Activated naive CD4-positive, alpha-beta T cell treated with anti-CD3 and anti-CD28 coated beads for 36 hours (primary cell): ENCODE data around the gene WNT7B. TPM values are rescaled to one million over a fixed set of nuclear protein-coding genes. Genes with fewer than 3 reads are reported as not detected.

Source experiments
- CTCF ChIA-PET: fragments of 350-600 bp; sonication (Branson Sonifier 250); formaldehyde crosslinking; loops from one replicate; lab custom pipeline; 2021; ENCODE audit warnings: antibody characterized with exemption; lab: Charles Lee
- DNase-seq: peaks from one replicate; pipeline ENCODE4 v3.0.0-alpha.2; 2020
- H3K27ac Mint-ChIP-seq: one replicate; pipeline ENCODE4 v1.8.0; 2021; ENCODE audit warnings: mild to moderate bottlenecking, mixed read lengths
- H3K27me3 Mint-ChIP-seq: one replicate; pipeline ENCODE4 v1.8.0; 2021; ENCODE audit warnings: low read depth, mixed read lengths
- H3K36me3 Mint-ChIP-seq: one replicate; pipeline ENCODE4 v1.8.0; 2021; ENCODE audit warnings: low read depth, mixed read lengths
- H3K4me1 Mint-ChIP-seq: one replicate; pipeline ENCODE4 v1.8.0; 2021; ENCODE audit warnings: low read depth, mixed read lengths
- H3K4me3 Mint-ChIP-seq: one replicate; pipeline ENCODE4 v1.8.0; 2021; ENCODE audit warnings: mild to moderate bottlenecking, moderate library complexity, mixed read lengths
- H3K9me3 Mint-ChIP-seq: one replicate; pipeline ENCODE4 v1.8.0; 2021; ENCODE audit warnings: mixed read lengths
- intact Hi-C: fragments of 100-400 bp; cut with micrococcal nuclease; formaldehyde crosslinking; loops from one replicate; pipeline ENCODE4 v1.15.1; 2023
- total RNA-seq, 2 experiments: library from RNA; stranded (reverse); gene quantifications; one replicate each; pipeline ENCODE4 v1.2.3, GENCODE V29; 2021

Gene WNT7B
- total RNA-seq, 2 experiments from 2014 or later: not detected

DNA sequence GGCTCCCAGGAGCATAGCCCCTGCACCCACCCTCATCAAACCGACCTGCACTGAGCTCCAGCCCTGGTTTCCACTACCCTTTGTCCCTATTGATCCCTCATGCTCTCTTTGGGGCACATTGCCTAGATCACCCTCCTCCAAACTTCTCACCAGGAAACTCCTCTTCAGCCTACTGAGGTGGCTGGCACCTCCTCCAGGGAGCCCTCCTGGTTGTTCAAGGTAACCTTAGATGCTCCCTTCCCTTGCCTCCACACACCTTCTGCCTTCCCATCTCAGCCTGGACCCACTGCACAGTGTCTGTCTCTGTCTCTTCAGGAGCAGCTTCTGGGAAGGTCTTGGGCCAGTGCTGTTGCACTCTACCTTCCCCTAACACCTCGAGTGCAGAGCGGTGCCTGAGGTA, 15.8 kb upstream of the WNT7B start:
- CTCF ChIA-PET: interaction anchor here (0.9 kb wide), 1 partner anchor 124 kb away, joined by 4 read pairs; no protein-coding TSS in a partner anchor
- Mint-ChIP-seq H3K36me3 (no peaks in the 10 kb centered on the region), H3K27ac (no peak overlapping the region), H3K4me1 (no peaks in the 10 kb centered on the region), H3K27me3 (no peaks in the 10 kb centered on the region), H3K9me3 (peaks cover 1% of the 10 kb centered on the region), H3K4me3 (no peak overlapping the region)
- intact Hi-C loops: no loop called here
- DNase-seq: no peak

DNA sequence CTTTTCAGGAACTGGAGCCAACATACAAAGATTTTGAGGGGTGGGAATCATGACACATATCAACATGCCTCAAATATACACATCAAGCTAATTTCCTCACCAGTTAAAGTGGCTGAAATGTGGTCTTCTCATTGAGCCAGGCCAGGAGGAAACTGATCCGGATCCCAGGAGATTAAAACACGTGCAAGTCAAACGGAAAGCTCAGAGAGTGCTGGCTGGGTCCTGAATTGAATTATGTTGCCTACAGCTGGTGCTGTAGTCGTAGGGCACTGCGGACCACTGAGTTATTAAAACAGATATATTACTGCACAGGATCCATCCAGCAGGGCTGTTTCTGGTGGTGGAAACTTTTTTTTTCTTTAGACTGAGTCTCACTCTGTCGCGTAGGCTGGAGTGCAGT, 14.1 kb upstream of the WNT7B start:
- DNase-seq: no peak
- CTCF ChIA-PET: interaction anchor here (0.7 to 1.2 kb wide), 2 partner anchors 131 to 330 kb away, joined by 3 to 4 read pairs; no protein-coding TSS in a partner anchor
- H3K27me3 Mint-ChIP-seq: peaks cover 2% of the 10 kb centered on the region
- H3K9me3 Mint-ChIP-seq: peaks cover 1% of the 10 kb centered on the region
- H3K4me3 Mint-ChIP-seq: no peak overlapping the region
- H3K4me1 Mint-ChIP-seq: no peaks in the 10 kb centered on the region
- H3K36me3 Mint-ChIP-seq: no peaks in the 10 kb centered on the region
- no peak overlapping the region for H3K27ac Mint-ChIP-seq
- intact Hi-C loops: no loop called here

GRCh38 chr22:45987136-45987861, 10.3 kb upstream of the WNT7B start:
- no peak overlapping the region for H3K4me3 Mint-ChIP-seq
- CTCF ChIA-PET: interaction anchor here (0.6 to 1.9 kb wide), 7 partner anchors 19 to 332 kb away, joined by 3 to 6 read pairs (median 4); no protein-coding TSS in a partner anchor
- H3K36me3 Mint-ChIP-seq: no peaks in the 10 kb centered on the region
- H3K27me3 Mint-ChIP-seq: peaks cover 2% of the 10 kb centered on the region
- peaks cover 5% of the 10 kb centered on the region for H3K9me3 Mint-ChIP-seq
- no peaks in the 10 kb centered on the region for H3K4me1 Mint-ChIP-seq
- DNase-seq: no peak
- H3K27ac Mint-ChIP-seq: no peak overlapping the region
- intact Hi-C loops: no loop called here

GRCh38 chr22:45984316-45984916, 7.5 kb upstream of the WNT7B start:
- H3K4me1 Mint-ChIP-seq: no peaks in the 10 kb centered on the region
- peaks cover 5% of the 10 kb centered on the region for H3K9me3 Mint-ChIP-seq
- H3K27ac Mint-ChIP-seq: no peak overlapping the region
- CTCF ChIA-PET: interaction anchor here (1.1 to 1.4 kb wide), 3 partner anchors 10 to 138 kb away, joined by 3 to 4 read pairs (median 4); no protein-coding TSS in a partner anchor
- no peak overlapping the region for H3K4me3 Mint-ChIP-seq
- intact Hi-C loops: no loop called here
- H3K36me3 Mint-ChIP-seq: no peaks in the 10 kb centered on the region
- peaks cover 2% of the 10 kb centered on the region for H3K27me3 Mint-ChIP-seq
- no peak for DNase-seq

- H3K9me3 Mint-ChIP-seq: peaks cover 5% of the 10 kb centered on the region
- H3K4me3 Mint-ChIP-seq: no peak overlapping the region
- no peaks in the 10 kb centered on the region for H3K4me1 Mint-ChIP-seq
- intact Hi-C loops: no loop called here
- peaks cover 2% of the 10 kb centered on the region for H3K27me3 Mint-ChIP-seq
- CTCF ChIA-PET: interaction anchor here (1.3 to 1.4 kb wide), 2 partner anchors 133 to 138 kb away, joined by 4 read pairs; no protein-coding TSS in a partner anchor
- H3K36me3 Mint-ChIP-seq: no peaks in the 10 kb centered on the region
- no peak overlapping the region for H3K27ac Mint-ChIP-seq
- no peak for DNase-seq
Measured at GRCh38 chr22:45983797-45984196, 6.8 kb upstream of the WNT7B start.

- Mint-ChIP-seq H3K9me3 (peaks cover 4% of the 10 kb centered on the region), H3K4me3 (no peak overlapping the region), H3K4me1 (peaks cover 7% of the 10 kb centered on the region), H3K27me3 (peaks cover 10% of the 10 kb centered on the region), H3K27ac (no peak overlapping the region), H3K36me3 (no peaks in the 10 kb centered on the region)
- CTCF ChIA-PET: interaction anchor here (0.7 kb wide), 1 partner anchor 275 kb away, joined by 3 read pairs; no protein-coding TSS in a partner anchor
- DNase-seq: no peak
- intact Hi-C loops: no loop called here
Measured at GRCh38 chr22:45980761-45981160, 3.8 kb upstream of the WNT7B start.

- intact Hi-C loops: no loop called here
- H3K27ac Mint-ChIP-seq: no peak overlapping the region
- H3K36me3 Mint-ChIP-seq: no peaks in the 10 kb centered on the region
- peaks cover 2% of the 10 kb centered on the region for H3K9me3 Mint-ChIP-seq
- peaks cover 13% of the 10 kb centered on the region for H3K27me3 Mint-ChIP-seq
- H3K4me3 Mint-ChIP-seq: no peak overlapping the region
- CTCF ChIA-PET: interaction anchor here (0.7 kb wide), 1 partner anchor 275 kb away, joined by 3 read pairs; no protein-coding TSS in a partner anchor
- no peak for DNase-seq
- peaks cover 8% of the 10 kb centered on the region for H3K4me1 Mint-ChIP-seq
Measured at GRCh38 chr22:45980268-45980570, 3.3 kb upstream of the WNT7B start.

DNA sequence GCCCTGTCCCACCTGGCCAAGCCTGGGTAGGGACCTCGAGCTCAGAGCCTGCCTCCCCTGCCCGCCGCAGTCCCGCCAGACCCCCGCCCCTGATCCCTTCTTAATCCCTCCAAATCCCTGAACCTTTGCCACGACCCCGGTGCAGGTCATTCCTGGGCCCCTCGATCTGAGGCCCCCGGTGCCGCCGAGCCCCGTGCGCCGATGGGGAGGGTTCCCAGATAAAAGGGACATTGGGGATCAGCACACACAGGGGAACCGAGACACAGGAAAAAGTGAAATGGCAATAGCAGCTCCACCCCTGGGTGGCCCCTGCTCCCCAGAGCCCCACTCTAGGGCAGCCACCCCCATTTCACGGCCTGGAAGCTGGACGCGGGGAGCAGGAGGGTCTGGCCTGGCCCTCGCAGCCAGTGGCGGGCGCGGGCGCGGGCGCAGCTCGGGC, 1.3 kb upstream of the WNT7B start:
- Mint-ChIP-seq H3K36me3 (no peaks in the 10 kb centered on the region), H3K27ac (no peak overlapping the region), H3K9me3 (no peaks in the 10 kb centered on the region), H3K27me3 (peaks cover 30% of the 10 kb centered on the region), H3K4me1 (peaks cover 12% of the 10 kb centered on the region), H3K4me3 (no peak overlapping the region)
- no peak for DNase-seq
- CTCF ChIA-PET: interaction anchor here (0.8 to 1.0 kb wide), 3 partner anchors 73 to 624 kb away, joined by 3 read pairs; no protein-coding TSS in a partner anchor
- intact Hi-C loops: no loop called here

- no peak for DNase-seq
- Mint-ChIP-seq H3K27ac (no peak overlapping the region), H3K27me3 (peaks cover 36% of the 10 kb centered on the region), H3K36me3 (no peaks in the 10 kb centered on the region), H3K4me1 (peaks cover 12% of the 10 kb centered on the region), H3K4me3 (no peak overlapping the region), H3K9me3 (no peaks in the 10 kb centered on the region)
- intact Hi-C loops: no loop called here
- CTCF ChIA-PET: interaction anchor here (0.8 to 1.0 kb wide), 3 partner anchors 72 to 624 kb away, joined by 3 read pairs; no protein-coding TSS in a partner anchor
Measured at GRCh38 chr22:45977551-45978274, 751 bp upstream of the WNT7B start.

GRCh38 chr22:45976254-45977002, 534 bp downstream of the WNT7B start:
- no peak for DNase-seq
- H3K9me3 Mint-ChIP-seq: no peaks in the 10 kb centered on the region
- H3K4me1 Mint-ChIP-seq: peaks cover 12% of the 10 kb centered on the region
- H3K27ac Mint-ChIP-seq: no peak overlapping the region
- CTCF ChIA-PET: interaction anchor here (0.6 to 0.7 kb wide), 2 partner anchors 135 to 332 kb away, joined by 4 read pairs; no protein-coding TSS in a partner anchor
- peaks cover 39% of the 10 kb centered on the region for H3K27me3 Mint-ChIP-seq
- intact Hi-C loops: no loop called here
- H3K36me3 Mint-ChIP-seq: no peaks in the 10 kb centered on the region
- H3K4me3 Mint-ChIP-seq: no peak overlapping the region

DNA sequence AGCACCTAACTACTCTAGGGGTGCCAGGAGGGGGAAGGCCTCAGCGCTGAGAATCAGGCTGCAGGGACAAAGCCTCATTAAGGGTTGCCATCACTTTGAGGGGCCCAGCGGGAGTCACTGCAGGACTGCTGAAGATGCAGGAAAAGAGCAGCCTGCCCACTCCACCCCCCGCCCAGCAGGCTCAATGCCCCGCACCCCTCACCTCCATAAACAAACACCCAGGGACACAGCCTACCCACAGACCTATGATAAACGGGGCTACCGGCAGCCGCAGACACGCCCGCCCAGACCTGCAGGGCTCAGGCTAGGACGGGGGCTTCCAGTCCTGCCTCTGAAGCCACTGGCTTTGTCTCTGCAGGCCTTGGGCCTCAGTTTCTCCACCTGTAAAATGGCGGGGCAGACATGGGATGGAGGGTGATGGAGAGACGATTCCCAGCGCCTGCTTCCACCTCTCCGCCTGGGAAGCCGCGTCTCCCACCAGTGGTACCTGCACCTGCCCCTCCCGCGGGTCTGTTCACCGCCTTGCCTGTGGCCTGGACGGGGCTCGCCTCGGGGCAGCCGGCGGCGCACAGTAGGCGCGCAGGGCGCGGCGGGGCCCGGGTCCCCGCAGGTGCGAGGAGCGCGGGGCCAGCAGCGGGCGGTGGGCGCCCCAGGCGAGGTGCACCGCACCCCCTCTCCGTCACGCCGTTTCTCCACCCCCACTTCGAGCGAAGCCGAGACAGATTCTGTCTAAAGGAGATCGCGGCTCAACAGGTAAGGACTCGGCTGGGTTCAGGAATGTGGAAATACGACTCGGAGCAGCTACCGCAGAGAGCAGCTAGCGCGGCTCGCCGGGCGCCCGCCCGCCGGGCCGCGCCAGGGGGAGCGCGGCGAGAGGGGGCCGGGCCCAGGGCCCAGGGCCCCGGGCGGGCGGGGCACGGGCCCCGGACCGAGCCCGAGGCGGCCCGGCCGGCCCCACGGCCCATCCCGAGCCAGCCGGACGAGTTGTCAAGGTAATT, 1.5 kb downstream of the WNT7B start:
- H3K27me3 Mint-ChIP-seq: peaks cover 43% of the 10 kb centered on the region
- no peak overlapping the region for H3K4me3 Mint-ChIP-seq
- no peaks in the 10 kb centered on the region for H3K36me3 Mint-ChIP-seq
- no peak overlapping the region for H3K27ac Mint-ChIP-seq
- CTCF ChIA-PET: interaction anchor here (0.7 kb wide), 1 partner anchor 331 kb away, joined by 4 read pairs; no protein-coding TSS in a partner anchor
- peaks cover 13% of the 10 kb centered on the region for H3K4me1 Mint-ChIP-seq
- no peaks in the 10 kb centered on the region for H3K9me3 Mint-ChIP-seq
- DNase-seq: no peak
- intact Hi-C loops: no loop called here
